Esophagus (tissue), 2 donors: ENCODE measurements around the gene DTNA. TPM values are rescaled to one million over a fixed set of nuclear protein-coding genes. Genes with fewer than 3 reads are reported as not detected.

ENCODE experiments used
- H3K27ac ChIP-seq, 2 donors: one replicate each; pipeline ENCODE4 v1.5.1; 2013; ENCODE audit warnings: low read depth in 2 of 2, mild to moderate bottlenecking in 2 of 2, inconsistent platforms in 1 of 2, low read length in 1 of 2, moderate library complexity in 1 of 2
- H3K27me3 ChIP-seq, 2 donors: one replicate each; pipeline ENCODE4 v1.6.1; 2013; ENCODE audit warnings: low read length in 2 of 2, control low read depth in 1 of 2, mild to moderate bottlenecking in 1 of 2; ENCODE audit not compliant: insufficient read depth in 2 of 2, control insufficient read depth in 1 of 2
- H3K36me3 ChIP-seq, 2 donors: one replicate each; pipeline ENCODE4 v1.6.1; 2013; ENCODE audit warnings: low read length in 1 of 2; ENCODE audit not compliant: control insufficient read depth in 2 of 2, insufficient read depth in 2 of 2
- H3K4me1 ChIP-seq, 2 donors: one replicate each; pipeline ENCODE4 v1.6.1; 2013; ENCODE audit warnings: low read length in 1 of 2; ENCODE audit not compliant: control insufficient read depth in 2 of 2, insufficient read depth in 2 of 2
- H3K4me3 ChIP-seq, 2 donors: one replicate each; pipeline ENCODE4 v1.5.1; 2013; ENCODE audit warnings: low read length in 2 of 2, mild to moderate bottlenecking in 2 of 2, low read depth in 1 of 2, moderate library complexity in 1 of 2
- H3K9me3 ChIP-seq, 2 donors: one replicate each; pipeline ENCODE4 v1.6.1; 2013; ENCODE audit warnings: mild to moderate bottlenecking in 2 of 2, low read depth in 1 of 2, low read length in 1 of 2, moderate library complexity in 1 of 2; ENCODE audit not compliant: control insufficient read depth in 2 of 2, insufficient read depth in 1 of 2
- WGBS, 2 donors: extraction: QIAGEN DNeasy Blood & Tissue Kit; methylation state at CpG; one replicate each; pipeline ENCODE4 v1.1.7; 2013; 5-methylcytosine and 5-hydroxymethylcytosine counted together
- polyA plus RNA-seq, 2 donors: library from polyadenylated mRNA; stranded (reverse); fragments of 200-250 nt; gene quantifications; one replicate each; pipeline ENCODE4 v1.2.3, GENCODE V29; 2013
- donor health status: healthy with polysubstance abuse.
- donor health status: Bipolar disorder and iron deficiency.

Gene DTNA
- polyA plus RNA-seq, 2 donors: 6.7 to 15.0 TPM

DNA sequence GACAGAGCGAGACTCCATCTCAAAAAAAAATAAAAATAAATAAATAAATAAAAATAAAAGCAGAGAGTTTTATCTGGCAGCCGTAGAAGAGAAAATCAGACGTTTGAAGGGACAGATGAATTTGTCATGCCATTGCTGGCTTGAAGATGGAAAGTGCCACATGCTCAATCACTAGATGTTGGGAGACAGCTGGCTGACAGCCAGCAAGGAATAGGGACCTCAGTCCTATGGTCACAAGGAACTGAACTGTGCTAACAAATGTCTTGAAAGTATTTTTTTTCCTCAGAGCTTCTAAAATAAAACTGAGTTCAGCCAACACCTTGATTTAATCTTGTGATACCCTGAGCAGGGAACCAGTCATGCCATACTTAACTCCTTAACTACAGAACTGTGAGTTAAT, 65.4 kb downstream of the DTNA start:
- Histone ChIP-seq H3K36me3 (no peaks in the 10 kb centered on the region), H3K4me1 (no peaks in the 10 kb centered on the region), H3K9me3 (no peaks in the 10 kb centered on the region), H3K27ac (no peak overlapping the region), H3K27me3 (no peaks in the 10 kb centered on the region), H3K4me3 (no peak overlapping the region)
- WGBS, 2 donors: 69 to 74% methylated on average over 3 of the region's 3 CpGs

GRCh38 chr18:34779112-34779511, 69.0 kb downstream of the DTNA start:
- Histone ChIP-seq H3K4me1 (no peaks in the 10 kb centered on the region), H3K27me3 (no peaks in the 10 kb centered on the region), H3K4me3 (no peak overlapping the region), H3K9me3 (no peaks in the 10 kb centered on the region), H3K36me3 (no peaks in the 10 kb centered on the region), H3K27ac (no peak overlapping the region)

DNA sequence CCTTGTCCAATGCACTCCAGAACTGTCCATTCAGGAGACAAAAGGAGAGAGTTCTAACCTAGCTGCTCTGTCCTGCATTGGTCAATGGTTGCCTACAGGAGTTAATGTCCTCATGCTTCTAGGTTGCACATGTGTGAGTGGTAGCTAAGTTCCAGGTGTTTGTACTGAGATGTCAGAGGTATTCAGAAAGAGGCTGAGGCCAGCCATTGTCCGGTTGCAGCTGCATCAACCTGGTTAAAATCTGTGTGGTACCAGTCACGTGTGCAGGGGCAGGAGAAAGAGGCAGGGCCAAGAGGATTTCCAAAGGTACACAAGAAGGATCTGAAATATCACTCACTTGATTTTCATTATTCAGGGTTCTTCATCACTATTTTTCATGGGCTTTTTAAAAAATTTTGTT, 70.8 kb downstream of the DTNA start:
- H3K4me1 ChIP-seq: no peaks in the 10 kb centered on the region
- H3K27ac ChIP-seq: no peak overlapping the region
- no peaks in the 10 kb centered on the region for H3K36me3 ChIP-seq
- H3K4me3 ChIP-seq: no peak overlapping the region
- 81 to 86% methylated on average over 2 of the region's 2 CpGs for WGBS, 2 donors
- H3K27me3 ChIP-seq: no peaks in the 10 kb centered on the region
- no peaks in the 10 kb centered on the region for H3K9me3 ChIP-seq

- Histone ChIP-seq H3K27me3 (no peaks in the 10 kb centered on the region), H3K4me1 (no peaks in the 10 kb centered on the region), H3K4me3 (no peak overlapping the region), H3K36me3 (no peaks in the 10 kb centered on the region), H3K27ac (no peak overlapping the region), H3K9me3 (no peaks in the 10 kb centered on the region)
- 62 to 65% methylated on average over 3 of the region's 3 CpGs for WGBS, 2 donors
Measured at GRCh38 chr18:34783501-34783900, 73.4 kb downstream of the DTNA start.

- H3K4me1 ChIP-seq: no peaks in the 10 kb centered on the region
- no peaks in the 10 kb centered on the region for H3K27me3 ChIP-seq
- H3K27ac ChIP-seq: no peak overlapping the region
- WGBS, 2 donors: 73 to 78% methylated on average over 6 of the region's 6 CpGs
- no peaks in the 10 kb centered on the region for H3K36me3 ChIP-seq
- H3K4me3 ChIP-seq: no peak overlapping the region
- H3K9me3 ChIP-seq: no peaks in the 10 kb centered on the region
Measured at GRCh38 chr18:34786162-34786741, 76.2 kb downstream of the DTNA start.

GRCh38 chr18:34787931-34788532, 77.9 kb downstream of the DTNA start:
- 9 to 12% methylated on average over 7 of the region's 7 CpGs for WGBS, 2 donors
- H3K9me3 ChIP-seq: no peaks in the 10 kb centered on the region
- no peaks in the 10 kb centered on the region for H3K4me1 ChIP-seq
- H3K27me3 ChIP-seq: no peaks in the 10 kb centered on the region
- no peak overlapping the region for H3K4me3 ChIP-seq
- no peaks in the 10 kb centered on the region for H3K36me3 ChIP-seq
- H3K27ac ChIP-seq: no peak overlapping the region

DNA sequence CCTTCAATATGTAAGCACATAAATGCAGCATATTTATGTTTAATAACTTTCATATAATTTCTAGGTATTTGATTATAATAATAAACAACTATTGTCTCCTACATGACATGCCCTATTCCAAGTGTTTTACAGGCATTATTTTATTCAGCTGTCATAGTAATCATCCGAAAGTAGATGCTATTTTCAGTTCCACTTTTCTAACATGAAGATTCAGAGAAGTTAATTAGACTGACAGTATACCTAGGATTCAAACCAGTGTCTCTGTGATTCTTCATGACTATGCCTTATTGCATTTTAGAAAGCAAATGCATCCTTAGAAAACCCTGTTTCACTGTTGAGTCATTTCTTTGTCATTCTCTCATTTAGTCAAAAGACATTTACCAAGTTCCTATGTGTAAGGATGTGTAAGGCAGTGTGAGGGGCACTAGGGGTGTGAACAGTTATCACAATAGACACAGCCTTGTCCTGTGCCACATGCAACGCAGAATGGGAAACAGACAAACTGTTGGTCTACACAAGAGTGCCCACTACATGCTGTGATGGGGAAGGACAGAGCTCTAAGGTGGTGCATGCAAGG, 79.8 kb downstream of the DTNA start:
- H3K4me1 ChIP-seq: no peaks in the 10 kb centered on the region
- H3K27ac ChIP-seq: no peak overlapping the region
- WGBS, 2 donors: 76 to 79% methylated on average over 2 of the region's 2 CpGs
- H3K27me3 ChIP-seq: no peaks in the 10 kb centered on the region
- no peaks in the 10 kb centered on the region for H3K36me3 ChIP-seq
- no peaks in the 10 kb centered on the region for H3K9me3 ChIP-seq
- no peak overlapping the region for H3K4me3 ChIP-seq

DNA sequence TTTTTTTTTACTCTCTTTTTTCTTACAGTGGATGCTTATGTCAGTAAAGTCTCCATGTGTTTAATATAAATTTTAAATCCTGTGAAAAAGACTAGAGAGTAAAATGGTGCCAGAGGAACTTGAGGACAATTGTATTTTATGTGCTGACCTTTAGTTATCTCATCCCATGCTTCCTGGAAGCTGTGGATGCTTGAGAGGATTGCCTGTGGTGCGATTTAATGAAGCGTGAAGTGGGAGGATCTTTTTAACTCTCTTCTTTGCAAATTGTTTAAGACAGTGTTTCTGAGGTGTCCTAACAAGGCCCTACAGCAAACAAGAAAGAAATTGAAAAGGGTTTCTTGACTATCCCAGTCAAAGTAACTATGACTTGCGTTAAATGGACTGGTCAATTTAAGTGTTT, 84.2 kb downstream of the DTNA start:
- Histone ChIP-seq H3K27me3 (no peaks in the 10 kb centered on the region), H3K4me3 (no peak overlapping the region), H3K9me3 (no peaks in the 10 kb centered on the region), H3K27ac (no peak overlapping the region), H3K4me1 (no peaks in the 10 kb centered on the region), H3K36me3 (no peaks in the 10 kb centered on the region)
- WGBS, 2 donors: 71 to 86% methylated on average over 3 of the region's 3 CpGs

GRCh38 chr18:34795070-34795732, 85.1 kb downstream of the DTNA start:
- WGBS, 2 donors: 49 to 57% methylated on average over 6 of the region's 6 CpGs
- Histone ChIP-seq H3K4me3 (no peak overlapping the region), H3K27ac (no peak overlapping the region), H3K9me3 (no peaks in the 10 kb centered on the region), H3K27me3 (no peaks in the 10 kb centered on the region), H3K4me1 (no peaks in the 10 kb centered on the region), H3K36me3 (no peaks in the 10 kb centered on the region)
